ENCODE data around the gene RBM22. TPM values are rescaled to one million over a fixed set of nuclear protein-coding genes. Genes with fewer than 3 reads are reported as not detected.

RBM22 gene
- total RNA-seq, 2 experiments from 2014 or later = 53.1 to 59.7 TPM

DNA sequence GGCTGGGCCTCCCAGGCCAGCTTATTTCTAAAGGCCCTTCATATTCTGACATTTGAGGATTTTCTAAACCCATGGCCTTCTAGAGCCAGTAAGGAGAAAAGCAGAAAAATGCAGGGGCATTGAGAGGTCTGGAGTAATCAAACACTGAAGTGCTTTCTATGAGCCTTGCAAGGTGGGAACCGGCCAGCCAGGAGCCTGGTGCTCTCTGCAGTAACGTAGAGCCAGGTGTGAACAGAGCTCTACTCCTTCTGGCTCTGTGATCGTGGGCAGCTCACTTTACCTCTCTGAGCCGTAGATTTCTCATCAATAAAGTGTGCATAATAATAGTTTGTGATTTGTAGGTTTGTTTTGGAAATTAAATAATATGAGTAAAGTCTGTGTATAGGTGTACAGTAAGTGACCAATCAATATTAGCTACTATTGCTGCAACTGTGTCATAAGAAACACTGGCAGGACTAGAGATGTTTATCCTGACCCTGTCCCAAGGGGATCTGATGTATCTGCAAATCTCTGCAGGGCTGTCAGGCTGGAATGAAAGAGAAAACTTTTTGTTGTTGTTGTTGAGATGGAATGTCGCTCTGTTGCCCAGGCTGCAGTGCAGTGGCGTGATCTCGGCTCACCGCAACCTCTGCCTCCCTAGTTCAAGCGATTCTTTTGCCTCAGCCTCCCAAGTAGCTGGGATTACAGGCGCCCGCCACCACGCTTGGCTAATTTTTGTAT is 57.7 kb downstream of the RBM22 start:
- H3K36me3 Mint-ChIP-seq (ENCODE audit: low read depth) = no peaks in the 10 kb centered on the region
- intact Hi-C loops (cut with micrococcal nuclease) = no loop called here
- CTCF ChIA-PET = interaction anchor here (1.2 to 1.4 kb wide), 2 partner anchors 13 to 83 kb away, joined by 4 to 6 read pairs; no protein-coding TSS in a partner anchor

DNA sequence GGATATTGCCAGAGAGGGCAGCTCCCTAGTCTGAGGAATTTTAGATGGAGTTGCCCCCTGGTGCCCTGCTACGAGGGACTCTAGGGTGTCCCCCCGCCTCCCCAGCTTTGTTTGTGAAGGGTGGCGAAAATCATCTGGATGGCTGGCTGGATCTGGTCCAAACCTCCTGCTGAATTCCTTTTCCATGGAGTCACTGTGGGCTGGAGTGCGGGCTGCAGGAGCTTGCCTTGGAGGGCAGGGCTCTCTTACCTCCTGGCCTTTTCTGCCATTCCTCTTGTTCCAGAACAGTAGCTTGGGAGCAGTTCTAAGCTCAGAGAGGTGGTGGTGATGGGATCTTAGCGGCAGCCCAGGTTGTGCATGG is 58.3 kb downstream of the RBM22 start:
- ChIA-PET POLR2A (no interaction called here), CTCF (no interaction called here)
- Mint-ChIP-seq H3K27ac (no peak overlapping the region), H3K9me3 (no peaks in the 10 kb centered on the region), H3K36me3 (ENCODE audit: low read depth) (no peaks in the 10 kb centered on the region), H3K4me3 (no peak overlapping the region), H3K27me3 (peaks cover 6% of the 10 kb centered on the region), H3K4me1 (ENCODE audit: low read depth) (no peaks in the 10 kb centered on the region)
- ATAC-seq = no peak
- no peak for DNase-seq
- TF ChIP-seq, protein P1, sequence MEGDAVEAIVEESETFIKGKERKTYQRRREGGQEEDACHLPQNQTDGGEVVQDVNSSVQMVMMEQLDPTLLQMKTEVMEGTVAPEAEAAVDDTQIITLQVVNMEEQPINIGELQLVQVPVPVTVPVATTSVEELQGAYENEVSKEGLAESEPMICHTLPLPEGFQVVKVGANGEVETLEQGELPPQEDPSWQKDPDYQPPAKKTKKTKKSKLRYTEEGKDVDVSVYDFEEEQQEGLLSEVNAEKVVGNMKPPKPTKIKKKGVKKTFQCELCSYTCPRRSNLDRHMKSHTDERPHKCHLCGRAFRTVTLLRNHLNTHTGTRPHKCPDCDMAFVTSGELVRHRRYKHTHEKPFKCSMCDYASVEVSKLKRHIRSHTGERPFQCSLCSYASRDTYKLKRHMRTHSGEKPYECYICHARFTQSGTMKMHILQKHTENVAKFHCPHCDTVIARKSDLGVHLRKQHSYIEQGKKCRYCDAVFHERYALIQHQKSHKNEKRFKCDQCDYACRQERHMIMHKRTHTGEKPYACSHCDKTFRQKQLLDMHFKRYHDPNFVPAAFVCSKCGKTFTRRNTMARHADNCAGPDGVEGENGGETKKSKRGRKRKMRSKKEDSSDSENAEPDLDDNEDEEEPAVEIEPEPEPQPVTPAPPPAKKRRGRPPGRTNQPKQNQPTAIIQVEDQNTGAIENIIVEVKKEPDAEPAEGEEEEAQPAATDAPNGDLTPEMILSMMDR (IDR thresholded peaks at IDR 0.05) = no peak
- intact Hi-C loops (cut with micrococcal nuclease) = no loop called here

More for the DNA sequence above, 57.7 kb downstream of the RBM22 start:
- H3K9me3 Mint-ChIP-seq = no peaks in the 10 kb centered on the region
- DNase-seq (no peak), ATAC-seq (no peak)
- POLR2A ChIA-PET = no interaction called here
- H3K4me1 Mint-ChIP-seq (ENCODE audit: low read depth) = no peaks in the 10 kb centered on the region
- peaks cover 4% of the 10 kb centered on the region for H3K27me3 Mint-ChIP-seq
- no peak overlapping the region for H3K4me3 Mint-ChIP-seq
- TF ChIP-seq, protein P1 (IDR thresholded peaks at IDR 0.05) = no peak
- no peak overlapping the region for H3K27ac Mint-ChIP-seq

DNA sequence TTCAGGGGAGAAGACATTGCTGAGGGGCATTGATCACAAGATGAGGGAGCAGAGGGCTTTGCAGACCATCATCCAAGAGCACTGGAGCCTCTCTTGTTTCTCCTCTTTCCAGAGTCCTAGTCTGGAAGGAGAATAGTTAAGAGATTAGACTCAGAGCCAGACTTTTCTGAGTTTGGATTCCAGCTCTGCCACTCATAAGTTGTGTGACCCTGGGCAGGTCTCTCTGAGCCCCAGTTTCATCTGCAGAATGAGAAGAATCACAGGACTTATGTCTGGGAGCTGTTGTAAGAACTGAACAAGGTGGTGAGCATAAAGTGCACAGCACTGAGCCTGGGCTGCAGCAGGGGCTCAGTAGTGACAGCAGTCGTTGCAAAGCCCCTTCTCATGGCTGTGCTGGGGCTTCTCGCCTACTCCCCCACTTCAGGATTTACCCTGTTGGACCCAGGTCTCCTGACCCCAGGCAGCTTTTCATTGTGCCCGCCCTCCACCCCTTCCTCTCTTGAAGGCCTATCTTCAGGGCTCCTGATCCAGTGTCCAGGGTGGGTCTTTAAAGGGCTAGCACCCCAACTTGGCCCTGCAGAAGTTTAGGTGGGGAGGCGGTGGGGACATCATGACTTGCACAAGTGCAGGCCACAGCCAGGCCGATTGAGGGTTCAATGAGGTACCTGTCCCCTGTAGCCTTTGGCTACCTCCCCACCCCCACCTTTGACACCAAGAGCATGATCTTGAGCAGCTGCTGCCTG is 58.9 kb downstream of the RBM22 start:
- H3K9me3 Mint-ChIP-seq = no peaks in the 10 kb centered on the region
- no peaks in the 10 kb centered on the region for H3K4me1 Mint-ChIP-seq (ENCODE audit: low read depth)
- no peaks in the 10 kb centered on the region for H3K36me3 Mint-ChIP-seq (ENCODE audit: low read depth)
- no peak overlapping the region for H3K4me3 Mint-ChIP-seq
- CTCF ChIA-PET = interaction anchor here (1.0 kb wide), 1 partner anchor 82 kb away, joined by 3 read pairs; no protein-coding TSS in a partner anchor
- TF ChIP-seq, protein P1 (IDR thresholded peaks at IDR 0.05) = no peak
- ATAC-seq (no peak), DNase-seq (no peak)
- H3K27ac Mint-ChIP-seq = no peak overlapping the region
- POLR2A ChIA-PET = no interaction called here
- intact Hi-C loops (cut with micrococcal nuclease) = no loop called here
- peaks cover 8% of the 10 kb centered on the region for H3K27me3 Mint-ChIP-seq

DNA sequence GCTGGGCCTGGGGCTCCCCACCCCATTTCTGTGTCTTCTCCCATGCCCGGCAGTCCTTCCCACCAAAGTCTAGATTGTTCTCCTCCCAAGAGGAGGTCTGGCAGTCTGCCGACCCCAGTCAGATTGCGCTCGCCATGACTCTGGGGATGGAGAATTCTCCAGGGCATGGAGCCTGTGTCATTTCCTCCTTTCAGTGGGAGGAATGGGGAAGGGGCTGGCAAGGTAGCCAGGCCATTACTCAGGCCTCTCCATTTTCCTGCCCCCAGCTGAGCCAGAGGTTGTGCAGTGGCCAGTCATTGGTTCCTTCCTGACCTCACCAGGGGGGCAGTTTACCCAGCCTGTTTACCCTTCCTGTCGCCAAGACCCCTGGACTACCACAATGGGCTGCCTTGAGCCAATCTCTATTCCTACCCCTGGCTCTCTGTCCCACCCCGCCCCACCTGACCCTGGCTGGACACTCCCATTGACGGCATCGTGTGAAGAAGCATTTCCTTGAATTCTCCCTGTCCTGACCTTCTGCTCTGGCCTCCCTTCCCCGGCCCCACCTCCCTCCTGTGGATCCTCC is 59.8 kb downstream of the RBM22 start:
- no peaks in the 10 kb centered on the region for H3K4me1 Mint-ChIP-seq (ENCODE audit: low read depth)
- intact Hi-C loops (cut with micrococcal nuclease) = no loop called here
- ChIA-PET POLR2A (no interaction called here), CTCF (interaction anchor here (1.0 kb wide), 1 partner anchor 81 kb away, joined by 3 read pairs; no protein-coding TSS in a partner anchor)
- H3K36me3 Mint-ChIP-seq (ENCODE audit: low read depth) = no peaks in the 10 kb centered on the region
- TF ChIP-seq, protein P1 (IDR thresholded peaks at IDR 0.05) = no peak
- DNase-seq = no peak
- H3K9me3 Mint-ChIP-seq = no peaks in the 10 kb centered on the region
- H3K4me3 Mint-ChIP-seq = no peak overlapping the region
- H3K27ac Mint-ChIP-seq = no peak overlapping the region
- no peak for ATAC-seq
- H3K27me3 Mint-ChIP-seq = peaks cover 11% of the 10 kb centered on the region

Other genes with a start within 250 kb of the RBM22 start
- 1 to 10 TPM; 2.9 to 3.3 TPM for gene NDST1, start 192.9 kb downstream of the RBM22 start, total RNA-seq
- gene SYNPO, start 60.4 kb downstream of the RBM22 start, total RNA-seq = under 1 TPM; 0.18 to 0.22 TPM
- gene MYOZ3, start 39.8 kb downstream of the RBM22 start, total RNA-seq = under 1 TPM; 0.11 to 0.20 TPM
- 10 to 100 TPM; 30.1 to 35.5 TPM for gene DCTN4, start 58.0 kb upstream of the RBM22 start, total RNA-seq
- 1 to 10 TPM; 8.6 to 8.8 TPM for gene SMIM3, start 77.7 kb upstream of the RBM22 start, total RNA-seq
- gene IRGM, start 145.5 kb upstream of the RBM22 start, total RNA-seq = 1 to 10 TPM; 1.4 to 2.4 TPM
- 1 to 10 TPM; 1.1 to 1.2 TPM for gene ZNF300, start 203.9 kb upstream of the RBM22 start, total RNA-seq